Islet precursor cell (in vitro differentiated cells): Measurements from ENCODE around the gene LSM14B.
A peak's percentile ranks its signal among the peaks of the same experiment; 100 is the strongest.
"Not testable (repeated sequence)": the region's sequence is repeated elsewhere in the genome, so short reads cannot be mapped to it uniquely, and the experiment has no call there.

Source experiments
- DNase-seq: peaks from one replicate; pipeline ENCODE4 v3.0.0-alpha.2; 2018

Gene LSM14B

DNA sequence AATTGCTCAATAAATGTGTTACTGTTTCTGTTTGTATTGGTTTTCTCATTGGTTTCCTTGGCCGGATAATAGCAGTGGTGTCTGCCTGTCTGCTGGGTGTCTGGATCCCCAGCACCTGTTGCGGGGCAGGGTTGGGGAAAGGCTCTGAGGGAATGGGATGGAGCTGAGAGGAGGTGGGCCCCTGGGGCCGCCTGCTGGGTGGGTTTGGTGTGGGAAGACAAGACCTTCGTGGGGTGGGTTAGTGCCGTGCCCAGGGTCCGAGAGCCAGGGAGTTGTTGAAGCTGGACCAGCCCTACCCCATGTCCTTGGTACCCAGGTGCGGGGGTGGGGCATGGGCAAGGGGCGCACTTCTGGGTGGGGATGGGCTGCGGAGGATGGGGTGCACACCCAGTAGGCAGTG, 25.3 kb downstream of the LSM14B start:
- DNase-seq, result no peak

DNA sequence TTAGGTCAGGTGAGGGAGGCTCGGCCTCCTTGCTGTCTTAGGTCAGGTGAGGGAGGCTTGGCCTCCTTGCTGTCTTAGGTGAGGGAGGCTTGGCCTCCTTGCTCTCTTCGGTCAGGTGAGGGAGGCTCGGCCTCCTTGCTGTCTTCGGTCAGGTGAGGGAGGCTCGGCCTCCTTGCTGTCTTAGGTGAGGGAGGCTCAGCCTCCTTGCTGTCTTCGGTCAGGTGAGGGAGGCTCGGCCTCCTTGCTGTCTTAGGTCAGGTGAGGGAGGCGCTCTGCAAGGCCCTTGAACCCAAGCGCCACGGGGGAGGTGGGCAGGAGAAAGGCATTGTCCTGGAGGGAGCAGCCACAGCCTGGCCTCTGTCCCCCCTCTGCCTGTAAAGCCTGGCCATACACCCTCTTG, 26.1 kb downstream of the LSM14B start:
- DNase-seq, result not testable (repeated sequence)

DNA sequence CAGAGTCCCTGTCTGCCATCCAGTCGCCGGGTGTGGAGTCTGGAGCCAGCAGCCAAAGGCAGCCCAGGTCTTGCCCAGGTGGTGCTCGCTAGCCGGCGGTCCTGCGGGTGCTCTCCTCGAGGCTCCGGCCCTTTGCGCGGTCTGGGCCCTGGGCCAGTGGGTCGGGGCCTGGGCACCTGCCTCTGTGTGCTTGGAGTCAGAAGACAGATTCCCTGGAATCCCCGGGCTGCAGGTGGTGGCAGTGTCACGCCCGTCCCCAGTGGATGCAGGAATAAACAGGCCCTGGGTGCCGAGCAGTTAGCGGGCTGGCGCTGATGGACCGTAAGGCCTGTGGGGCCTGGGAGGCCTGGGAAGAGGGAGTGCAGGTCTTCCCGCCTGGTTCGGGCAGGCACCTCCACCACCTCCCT, 26.6 kb downstream of the LSM14B start:
- DNase-seq, result no peak

DNA sequence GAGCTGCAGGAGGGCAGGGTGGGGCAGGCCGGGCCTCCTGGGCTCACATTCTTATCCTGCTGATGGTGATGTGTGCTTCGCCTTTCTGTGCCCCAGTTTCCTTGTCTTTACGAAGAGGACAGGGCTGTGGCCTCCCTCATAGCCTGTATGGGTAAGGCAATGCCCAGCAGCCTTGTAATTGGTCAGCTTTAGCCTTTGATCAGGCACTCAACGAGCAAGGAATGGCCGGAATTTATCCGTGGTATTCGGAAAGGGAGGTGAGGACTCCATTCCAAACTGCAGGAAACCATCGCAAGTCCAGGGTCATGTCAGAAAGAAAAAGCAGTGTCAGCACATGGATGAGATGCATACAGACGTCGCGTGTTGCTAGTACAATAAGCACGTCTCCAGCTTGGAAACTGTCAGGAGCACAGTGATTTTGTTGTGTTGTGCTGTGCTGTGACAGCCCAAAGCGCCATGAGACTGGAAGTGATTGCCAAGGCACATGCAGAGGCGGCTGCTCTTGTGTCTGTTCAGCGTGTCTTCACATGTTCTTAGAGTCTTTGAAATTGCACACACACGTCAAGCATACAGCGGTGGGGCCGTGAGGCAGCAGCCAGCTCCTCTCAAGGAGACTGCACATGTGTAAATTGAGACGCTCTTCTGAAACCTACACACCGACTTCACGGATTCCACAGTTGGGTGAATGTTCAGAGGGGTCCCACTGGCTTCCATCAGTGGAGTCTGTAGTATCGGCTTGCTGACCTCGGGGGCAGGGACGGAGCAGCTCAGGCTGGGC, 27.4 kb downstream of the LSM14B start:
- DNase-seq, result peak; percentile 88

DNA sequence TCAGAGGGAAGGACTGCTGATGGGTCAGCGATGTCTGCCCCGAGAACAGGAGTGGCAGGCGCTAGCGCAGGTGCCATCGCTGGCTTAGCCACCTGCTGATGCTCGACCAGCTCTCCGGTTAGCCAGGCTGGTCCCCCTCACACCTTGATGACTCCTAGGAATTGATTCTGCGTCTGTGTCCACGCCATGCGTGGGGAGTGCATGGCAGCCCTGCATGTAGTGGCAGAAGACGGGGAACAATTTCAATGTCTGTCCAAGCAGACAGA, 28.0 kb downstream of the LSM14B start:
- no peak for DNase-seq

DNA sequence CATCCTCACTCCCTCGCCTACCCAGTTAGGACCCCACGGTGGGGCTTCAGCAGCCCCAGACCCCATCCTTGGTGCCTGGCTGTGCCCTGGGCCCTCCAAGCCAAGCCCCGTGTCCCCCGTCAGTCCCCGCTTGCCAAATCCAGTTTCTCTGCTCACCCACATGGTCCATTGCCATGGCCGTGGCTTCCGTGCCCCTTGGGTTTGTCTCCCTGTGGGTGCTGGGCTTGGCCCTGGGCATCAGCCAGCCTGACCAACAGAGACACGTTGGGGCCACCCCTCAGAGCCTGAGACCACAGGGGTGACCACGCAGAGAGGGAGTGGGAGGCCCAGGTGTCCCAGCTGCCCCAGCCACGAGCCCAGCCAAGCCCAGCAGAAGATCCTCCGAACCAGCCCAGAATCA, 28.9 kb downstream of the LSM14B start:
- no peak for DNase-seq

DNA sequence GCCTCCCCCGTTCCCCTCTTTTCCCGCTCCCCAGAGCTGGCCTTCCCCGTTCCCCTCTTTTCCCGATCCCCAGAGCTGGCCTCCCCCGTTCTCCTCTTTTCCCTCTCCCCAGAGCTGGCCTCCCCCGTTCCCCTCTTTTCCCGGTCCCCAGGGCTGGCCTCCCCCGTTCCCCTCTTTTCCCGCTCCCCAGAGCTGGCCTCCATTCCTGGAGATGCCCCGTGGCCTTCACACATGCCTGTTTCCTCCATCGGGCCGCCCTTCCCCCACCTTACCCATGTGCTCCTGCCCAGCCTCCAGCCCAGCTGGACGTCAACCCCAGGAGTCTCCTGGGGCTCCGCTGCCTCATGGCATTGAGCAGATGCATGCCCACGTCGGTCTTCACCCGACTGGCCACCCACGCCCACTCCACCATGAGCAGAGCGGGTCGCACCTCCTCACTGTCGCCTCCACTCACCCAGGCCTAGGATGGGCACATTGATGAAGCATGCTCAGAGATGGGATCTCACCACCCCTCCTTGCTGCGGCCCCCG, 29.6 kb downstream of the LSM14B start:
- no peak for DNase-seq

DNA sequence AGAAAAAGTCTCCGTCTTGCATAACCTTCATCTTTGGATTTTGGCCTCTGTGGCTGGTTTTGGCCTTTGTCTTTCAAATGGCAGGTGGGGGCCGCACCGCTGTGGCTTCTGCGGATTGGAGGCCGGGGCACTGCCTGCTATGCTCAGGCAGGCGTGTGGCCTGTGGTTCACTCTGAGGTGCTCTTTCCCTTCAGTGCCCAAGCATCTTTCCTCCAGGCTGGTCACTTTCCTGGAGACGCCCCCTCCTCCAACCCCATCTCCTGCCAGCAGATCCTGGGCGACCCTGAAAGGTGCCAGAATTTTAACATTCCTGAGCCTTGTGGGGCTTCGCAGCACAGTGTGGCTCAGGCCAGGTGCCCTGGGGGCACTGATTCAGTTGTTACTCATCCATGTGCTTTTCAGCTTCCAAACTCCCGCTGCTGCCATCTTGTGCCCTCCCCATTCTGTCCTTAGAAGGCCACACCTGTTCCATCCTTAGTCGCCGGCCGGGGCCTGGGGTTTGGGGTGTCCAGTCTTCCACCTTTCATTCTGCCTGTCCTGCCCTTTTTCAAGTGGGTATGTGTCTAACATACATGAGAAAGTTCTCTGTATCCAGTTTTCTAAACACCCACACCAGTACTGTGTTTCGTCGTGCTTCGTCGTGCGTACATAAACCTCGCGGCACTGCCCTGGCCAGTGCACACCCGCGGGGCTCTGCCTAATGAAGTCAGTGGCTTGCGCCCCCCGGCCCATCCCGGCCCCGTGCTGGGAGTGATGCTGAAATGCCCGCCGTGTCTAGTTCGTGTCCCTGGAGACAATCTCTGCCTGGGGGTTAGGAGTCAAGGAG, 33.4 kb downstream of the LSM14B start:
- peak; percentile 91 for DNase-seq

DNA sequence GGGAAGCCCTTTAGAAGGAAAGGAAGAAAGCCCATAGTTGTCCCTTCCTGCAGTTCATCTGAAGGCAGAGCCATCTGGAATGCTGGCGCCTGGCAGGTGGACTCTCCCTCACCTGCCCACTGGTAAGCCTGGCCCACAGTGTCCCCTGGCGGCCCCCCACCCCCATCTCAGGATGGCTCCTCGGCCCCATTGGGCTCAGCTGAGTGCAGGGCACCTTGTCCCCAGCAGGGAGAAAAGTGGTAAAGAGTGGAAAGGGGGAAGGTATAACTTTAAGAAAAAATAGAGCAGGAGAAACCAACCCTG, 33.9 kb downstream of the LSM14B start:
- DNase-seq, result no peak

DNA sequence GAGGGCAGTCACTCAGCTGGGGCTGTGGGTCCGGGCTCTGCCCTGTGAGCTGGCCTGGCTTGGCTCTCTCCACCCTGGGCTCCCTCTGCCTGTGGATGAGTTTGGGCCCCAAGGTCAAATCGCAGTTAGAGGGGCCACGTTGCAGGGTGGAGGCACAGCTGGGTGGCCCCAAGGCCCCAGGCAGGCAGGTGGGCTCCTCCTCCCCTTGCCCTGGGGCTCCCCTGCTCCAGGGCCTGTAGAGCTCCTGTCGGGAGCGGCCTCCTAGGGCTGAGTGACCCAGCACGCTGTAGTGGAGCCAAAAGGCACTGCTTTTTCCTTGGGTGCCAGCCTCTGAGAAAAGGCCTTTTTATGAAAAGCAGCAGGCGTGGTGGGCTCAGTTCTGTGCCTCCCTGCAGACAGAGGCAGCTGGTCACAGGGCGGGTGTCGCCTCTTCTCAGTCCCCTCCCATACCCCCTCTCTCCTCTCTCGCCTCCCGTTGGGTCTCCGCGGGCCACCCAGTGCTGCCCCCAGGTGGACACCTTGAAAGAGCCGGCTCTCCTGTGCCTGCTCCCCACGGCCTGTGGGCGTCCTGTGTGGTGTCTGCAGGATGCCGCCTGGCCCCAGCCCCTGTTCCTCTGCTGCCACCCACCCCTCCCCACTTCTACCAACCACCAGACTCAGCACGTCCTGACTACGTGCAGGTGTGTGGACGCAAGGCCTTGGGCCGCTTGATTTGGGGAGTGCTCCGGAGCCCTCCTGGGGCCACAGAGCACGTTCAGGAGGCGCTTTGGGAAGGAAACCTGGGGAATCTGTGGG, 34.5 kb downstream of the LSM14B start:
- DNase-seq, result peak; percentile 88

DNA sequence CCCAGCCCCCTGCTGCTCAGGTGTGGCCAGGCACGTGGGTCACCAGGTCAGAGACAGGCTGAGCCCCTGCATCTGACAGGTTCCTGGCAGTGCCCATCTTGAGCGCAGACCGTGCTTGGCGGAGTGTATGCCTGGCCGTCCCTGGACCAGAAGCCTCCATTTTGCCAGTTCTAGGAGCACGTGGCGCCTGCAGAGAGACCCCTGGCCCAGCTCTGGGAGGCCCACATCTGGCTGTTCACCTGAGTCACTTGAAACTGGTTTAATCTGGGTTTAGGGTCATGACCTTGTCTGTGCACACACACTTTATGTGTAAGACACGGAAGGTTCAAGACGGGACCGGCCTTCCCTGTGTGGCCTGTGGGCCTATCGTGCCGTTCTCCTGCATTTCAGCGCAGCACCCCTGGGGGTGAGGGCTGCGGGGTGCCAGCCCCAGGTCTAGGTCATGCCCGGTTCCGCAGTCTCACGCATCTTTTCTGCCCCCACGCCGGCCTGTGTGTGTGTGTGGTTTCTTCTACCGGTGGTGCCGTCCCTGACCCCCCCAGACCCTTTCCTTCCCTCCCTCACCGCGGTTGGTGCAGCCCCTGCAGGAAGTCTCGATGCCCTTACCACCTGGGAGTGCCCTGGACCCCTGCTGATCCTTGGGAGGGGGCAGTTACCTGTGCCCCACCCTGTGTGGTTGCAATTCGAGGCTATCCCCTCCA, 35.3 kb downstream of the LSM14B start:
- DNase-seq, result no peak

DNA sequence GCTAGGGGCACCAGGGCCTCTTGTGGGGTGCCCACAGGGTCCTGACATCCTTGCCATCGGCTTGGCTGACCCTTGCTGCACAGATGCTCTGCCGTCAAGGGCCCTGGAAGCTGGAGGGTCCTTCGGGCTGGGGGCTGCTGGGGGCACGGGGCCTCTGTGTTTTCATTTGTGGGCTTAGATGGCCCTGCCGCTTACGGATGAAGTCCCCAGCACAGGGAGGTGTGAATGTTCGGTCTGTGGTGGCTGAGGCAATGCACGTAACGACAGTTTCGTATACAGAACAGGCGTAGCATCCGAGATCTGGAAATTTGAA, 35.8 kb downstream of the LSM14B start:
- no peak for DNase-seq

DNA sequence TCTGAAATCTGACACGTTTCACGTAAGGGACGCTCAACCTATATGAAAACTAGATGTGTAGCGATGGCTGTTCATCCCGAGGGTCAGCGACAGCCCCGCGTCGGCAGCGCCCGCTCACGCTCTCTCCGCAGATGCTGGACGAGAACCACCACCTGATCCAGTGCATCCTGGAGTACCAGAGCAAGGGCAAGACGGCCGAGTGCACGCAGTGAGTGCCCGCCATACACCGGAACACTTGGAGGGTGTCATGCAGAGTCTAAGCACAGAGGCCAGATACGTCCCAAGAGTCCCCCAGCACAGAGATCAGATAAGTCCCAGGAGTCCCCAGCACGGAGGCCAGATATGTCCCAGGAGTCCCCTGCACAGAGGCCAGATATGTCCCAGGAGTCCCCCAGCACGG, 36.3 kb downstream of the LSM14B start:
- no peak for DNase-seq

DNA sequence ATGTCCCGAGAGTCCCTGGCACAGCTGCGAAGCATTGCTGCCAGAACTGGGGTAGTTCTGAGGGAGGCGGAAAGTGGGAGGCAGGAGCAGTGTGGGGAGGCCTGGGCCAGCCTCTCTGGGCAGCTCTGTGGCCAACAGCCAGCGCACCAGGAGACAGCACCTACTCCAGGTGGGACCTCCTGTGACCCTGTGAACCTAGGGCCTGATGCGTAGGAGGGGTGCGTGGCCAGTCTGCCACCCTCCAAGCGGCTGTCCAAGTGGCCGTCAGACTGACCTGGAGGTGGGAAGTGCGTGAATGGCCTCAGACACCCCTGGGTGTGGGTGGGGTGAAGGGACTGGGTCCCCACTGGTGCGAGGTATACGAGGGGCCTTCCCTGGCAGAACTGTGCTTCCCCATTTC, 36.8 kb downstream of the LSM14B start:
- no peak for DNase-seq

DNA sequence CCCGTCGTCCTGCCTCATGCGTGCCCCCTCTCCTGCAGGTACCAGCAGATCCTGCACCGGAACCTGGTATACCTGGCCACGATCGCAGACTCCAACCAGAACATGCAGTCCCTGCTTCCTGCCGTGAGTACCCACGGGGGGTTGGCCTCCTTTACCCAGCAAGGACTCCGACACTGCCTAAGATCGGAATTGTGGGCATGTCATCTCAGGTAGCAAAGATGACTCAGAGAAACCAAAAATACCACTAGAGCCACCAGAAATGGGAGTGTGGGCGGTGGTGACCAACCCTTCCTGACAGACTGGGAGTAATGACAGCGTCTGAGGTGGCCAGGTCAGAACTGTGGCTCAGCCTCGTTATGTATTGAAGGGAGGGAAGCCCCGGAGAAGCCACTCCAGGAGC, 37.6 kb downstream of the LSM14B start:
- DNase-seq, result peak; percentile 75

DNA sequence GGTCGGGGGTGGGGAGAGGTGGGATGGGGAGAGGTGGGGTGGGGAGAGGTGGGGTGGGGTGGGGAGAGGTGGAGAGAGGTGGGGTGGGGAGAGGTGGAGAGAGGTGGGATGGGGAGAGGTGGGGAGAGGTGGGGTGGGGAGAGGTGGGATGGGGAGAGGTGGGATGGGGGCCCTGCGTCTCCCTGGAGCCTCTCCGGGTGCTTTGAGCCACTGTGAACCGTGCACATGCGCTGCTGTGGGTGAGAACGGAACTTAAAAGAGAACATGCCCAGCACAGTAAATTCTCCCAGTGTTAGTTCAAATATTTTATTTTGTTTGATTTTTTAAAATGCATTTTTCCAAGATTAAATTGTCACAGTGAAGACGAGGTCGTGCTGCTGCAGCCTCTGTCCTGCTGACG, 38.0 kb downstream of the LSM14B start:
- no peak for DNase-seq

DNA sequence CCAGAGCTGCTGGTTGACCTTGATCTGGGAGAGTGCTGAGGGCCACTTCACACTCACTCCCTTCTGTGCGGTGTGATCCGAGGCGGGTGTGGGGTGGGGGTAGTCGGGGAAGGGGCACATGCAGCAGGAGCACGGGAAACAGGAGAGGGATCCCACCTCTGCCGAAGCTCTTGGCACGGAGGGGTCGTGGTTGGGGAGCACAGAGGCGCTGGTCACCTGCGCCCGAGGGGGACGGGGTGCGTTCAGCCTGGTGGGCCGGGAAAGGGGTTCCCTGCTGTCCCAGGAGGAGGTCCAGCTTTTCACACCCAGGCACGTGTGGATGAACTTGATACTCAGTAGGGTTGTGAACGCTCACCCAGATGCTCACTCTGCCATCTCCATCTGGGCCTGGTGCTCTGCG, 38.6 kb downstream of the LSM14B start:
- no peak for DNase-seq

DNA sequence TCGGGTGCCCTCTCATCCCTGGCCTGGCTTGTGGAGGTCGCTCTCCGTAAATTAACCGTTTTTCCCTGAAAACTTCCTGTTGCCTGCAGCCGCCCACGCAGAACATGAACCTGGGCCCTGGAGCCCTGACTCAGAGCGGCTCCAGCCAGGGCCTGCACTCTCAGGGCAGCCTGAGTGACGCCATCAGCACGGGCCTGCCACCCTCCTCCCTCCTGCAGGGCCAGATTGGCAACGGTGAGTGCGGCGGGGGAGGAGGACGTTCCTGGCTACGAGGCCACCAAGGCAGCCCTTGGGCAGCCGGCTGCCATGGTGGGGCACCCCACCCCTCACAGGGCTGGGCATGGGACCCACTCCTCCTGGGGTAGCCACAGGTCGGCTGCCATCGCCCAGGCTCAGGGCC, 39.1 kb downstream of the LSM14B start:
- peak; percentile 69 for DNase-seq

DNA sequence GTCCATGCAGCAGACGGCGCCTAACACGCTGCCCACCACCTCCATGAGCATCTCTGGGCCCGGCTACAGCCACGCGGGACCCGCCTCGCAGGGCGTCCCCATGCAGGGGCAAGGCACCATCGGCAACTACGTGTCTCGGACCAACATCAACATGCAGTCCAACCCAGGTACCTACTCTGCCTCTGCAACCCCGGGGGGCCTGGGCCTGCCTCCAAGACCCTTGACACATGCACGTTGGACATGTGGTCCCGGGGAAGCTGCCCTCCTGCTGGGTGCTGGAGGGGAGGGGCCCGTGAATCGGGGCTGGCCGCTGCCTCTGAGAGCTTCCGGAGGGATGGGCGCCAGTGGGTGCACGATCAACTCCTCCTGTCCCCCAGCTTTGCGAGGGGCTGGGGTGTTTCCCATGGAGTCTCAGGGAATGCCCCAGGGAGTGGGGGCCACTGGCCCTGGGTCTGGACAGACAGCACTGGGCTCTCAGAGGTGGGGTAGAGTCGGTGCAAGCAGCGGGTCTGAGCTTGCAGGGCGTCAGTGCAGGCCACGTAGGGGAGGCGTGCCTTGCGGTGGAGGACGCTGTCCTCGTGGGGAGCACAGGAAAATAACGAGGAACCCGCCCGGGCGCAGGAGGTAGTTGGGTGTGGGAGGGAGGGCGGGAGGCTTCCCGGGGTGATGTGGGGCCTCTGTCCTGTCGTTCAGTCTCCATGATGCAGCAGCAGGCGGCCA, 40.6 kb downstream of the LSM14B start:
- DNase-seq, result no peak

DNA sequence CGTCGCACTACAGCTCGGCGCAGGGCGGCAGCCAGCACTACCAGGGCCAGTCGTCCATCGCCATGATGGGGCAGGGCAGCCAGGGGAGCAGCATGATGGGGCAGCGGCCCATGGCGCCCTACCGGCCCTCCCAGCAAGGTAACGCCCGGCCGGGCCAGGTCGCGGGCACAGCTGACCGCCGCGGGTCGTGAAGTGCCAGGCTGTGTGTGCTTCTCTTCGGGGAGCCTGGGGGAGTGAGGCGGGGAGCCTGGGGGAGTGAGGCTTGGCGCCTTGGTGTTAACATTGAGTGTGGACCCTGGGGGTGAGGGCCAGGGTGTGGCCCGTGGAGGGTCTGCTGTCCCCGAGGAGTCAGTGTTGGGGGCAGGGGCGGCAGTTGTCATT, 41.2 kb downstream of the LSM14B start:
- DNase-seq, result no peak

DNA sequence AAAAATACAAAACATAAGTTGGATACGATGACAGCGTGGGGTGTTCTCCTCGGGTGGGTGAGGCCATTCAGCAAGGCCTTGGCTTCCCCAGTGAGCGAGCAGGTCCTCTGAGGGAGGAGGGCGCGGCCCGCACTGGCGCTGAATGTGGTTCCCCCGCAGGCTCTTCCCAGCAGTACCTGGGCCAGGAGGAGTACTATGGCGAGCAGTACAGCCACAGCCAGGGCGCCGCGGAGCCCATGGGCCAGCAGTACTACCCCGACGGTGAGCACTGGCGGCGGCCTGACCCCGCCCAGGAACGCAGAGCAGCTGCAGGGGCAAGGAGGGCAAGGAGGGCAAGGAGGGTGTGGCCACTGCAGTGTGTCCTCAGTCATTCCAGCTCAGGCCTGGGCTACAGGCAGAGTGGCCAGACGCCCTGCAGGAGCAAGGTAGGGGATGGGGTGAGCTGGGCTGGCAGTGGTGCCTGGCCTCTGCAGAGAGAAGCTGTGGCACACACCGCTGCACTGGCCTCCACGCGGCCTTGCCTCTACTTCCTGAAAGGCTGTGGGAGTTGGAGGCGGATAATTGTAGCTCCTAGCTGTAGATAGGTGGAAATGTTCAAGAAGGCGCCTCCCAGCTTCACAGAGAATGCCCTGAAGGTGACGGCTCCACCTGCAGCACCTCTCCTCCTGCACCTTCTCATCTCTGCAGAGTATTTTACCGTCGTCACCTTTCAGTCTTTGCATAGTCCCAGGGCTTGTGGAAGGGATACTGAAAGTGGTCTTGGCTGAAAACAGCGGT, 41.9 kb downstream of the LSM14B start:
- DNase-seq, result no peak
